Epithelial cell of esophagus (primary cell): ENCODE measurements around the gene FXYD6.

Source experiments
- DNase-seq: peaks from one replicate; pipeline ENCODE4 v3.0.0; 2010; ENCODE audit warnings: low read depth
- H3K4me3 ChIP-seq: 2 replicates; pipeline ENCODE4 v1.5.1; 2011; ENCODE audit warnings: mild to moderate bottlenecking, low read length, control low read depth
- TF ChIP-seq, protein P1 (sequence below): IDR thresholded peaks from 2 replicates; pipeline ENCODE4 v1.5.1; 2011; ENCODE audit warnings: low read depth, mild to moderate bottlenecking, low read length, control low read depth, inconsistent platforms; ENCODE audit not compliant: insufficient read depth; ENCODE audit errors: missing control alignments

FXYD6 gene

GRCh38 chr11:117851106-117851505 is 25.4 kb downstream of the FXYD6 start:
- H3K4me3 ChIP-seq: no peak overlapping the region
- no peak for DNase-seq
- TF ChIP-seq, protein P1, sequence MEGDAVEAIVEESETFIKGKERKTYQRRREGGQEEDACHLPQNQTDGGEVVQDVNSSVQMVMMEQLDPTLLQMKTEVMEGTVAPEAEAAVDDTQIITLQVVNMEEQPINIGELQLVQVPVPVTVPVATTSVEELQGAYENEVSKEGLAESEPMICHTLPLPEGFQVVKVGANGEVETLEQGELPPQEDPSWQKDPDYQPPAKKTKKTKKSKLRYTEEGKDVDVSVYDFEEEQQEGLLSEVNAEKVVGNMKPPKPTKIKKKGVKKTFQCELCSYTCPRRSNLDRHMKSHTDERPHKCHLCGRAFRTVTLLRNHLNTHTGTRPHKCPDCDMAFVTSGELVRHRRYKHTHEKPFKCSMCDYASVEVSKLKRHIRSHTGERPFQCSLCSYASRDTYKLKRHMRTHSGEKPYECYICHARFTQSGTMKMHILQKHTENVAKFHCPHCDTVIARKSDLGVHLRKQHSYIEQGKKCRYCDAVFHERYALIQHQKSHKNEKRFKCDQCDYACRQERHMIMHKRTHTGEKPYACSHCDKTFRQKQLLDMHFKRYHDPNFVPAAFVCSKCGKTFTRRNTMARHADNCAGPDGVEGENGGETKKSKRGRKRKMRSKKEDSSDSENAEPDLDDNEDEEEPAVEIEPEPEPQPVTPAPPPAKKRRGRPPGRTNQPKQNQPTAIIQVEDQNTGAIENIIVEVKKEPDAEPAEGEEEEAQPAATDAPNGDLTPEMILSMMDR: no peak

DNA sequence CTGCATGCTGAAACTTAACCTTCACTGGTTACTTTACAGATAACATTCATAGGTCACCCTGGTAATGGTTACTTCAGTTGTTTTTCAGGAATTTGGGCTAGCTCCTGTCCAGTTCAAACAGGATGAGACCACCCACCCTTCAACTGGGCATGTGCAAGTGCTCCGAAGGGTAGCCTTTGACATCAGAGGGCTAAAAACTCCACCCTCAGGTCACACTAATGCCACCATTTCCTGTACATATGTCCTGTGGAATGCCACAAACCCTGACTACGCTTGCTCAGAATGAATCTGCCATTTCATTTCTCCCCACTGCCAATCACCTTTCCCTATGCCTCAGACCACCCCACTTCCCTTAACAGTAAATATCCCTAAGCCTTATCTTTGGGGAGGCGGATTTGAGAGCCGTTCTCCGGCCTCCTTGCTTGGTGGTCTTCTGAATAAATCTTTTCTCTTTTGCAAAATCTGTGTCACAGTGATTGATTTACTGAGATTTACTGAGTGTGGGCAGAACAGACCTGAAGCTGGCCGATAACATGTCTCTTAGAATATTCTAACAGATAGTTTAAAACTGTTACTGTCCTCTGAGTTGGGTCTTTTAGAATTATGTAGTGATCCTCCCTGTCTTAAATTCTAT is 26.6 kb downstream of the FXYD6 start:
- no peak for DNase-seq
- no peak overlapping the region for H3K4me3 ChIP-seq
- TF ChIP-seq, protein P1: no peak

DNA sequence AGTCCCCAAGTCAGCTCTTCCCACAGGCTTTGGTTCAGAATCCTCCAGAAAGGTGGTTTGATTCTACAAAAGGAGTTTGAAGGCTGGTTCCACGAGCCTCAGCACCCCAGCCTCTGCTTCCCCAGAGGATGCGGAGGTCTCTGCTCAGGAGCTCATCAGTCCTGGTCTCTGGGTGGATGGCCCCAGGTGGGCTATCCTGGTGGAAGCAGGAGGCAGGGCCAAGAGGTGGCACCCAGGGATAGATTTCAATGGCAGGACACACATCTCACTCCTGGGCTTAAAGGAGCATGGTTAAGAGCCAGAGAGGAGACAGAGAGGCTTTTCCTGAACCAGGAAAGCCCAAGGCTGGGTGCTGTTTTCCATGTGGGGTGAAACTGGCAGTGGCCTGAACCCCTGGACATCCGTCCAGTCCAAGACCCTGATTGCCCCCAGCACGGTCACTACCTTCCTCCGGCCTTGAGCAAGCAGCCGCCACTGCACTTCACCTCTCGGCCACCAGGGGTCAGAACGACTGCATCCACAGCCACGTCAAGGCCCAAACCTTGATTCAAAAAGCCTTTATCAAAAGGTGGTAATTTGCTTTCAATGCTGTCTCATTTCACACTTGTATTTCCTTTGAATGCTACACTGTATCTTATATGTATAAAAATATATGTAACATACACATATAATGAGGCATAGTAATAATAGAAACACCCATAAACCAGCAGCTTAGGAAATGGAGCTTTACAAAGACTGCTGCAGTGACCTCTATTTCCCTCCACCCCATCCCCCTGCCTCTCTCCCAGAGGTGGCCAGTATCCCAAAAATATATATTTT is 32.6 kb downstream of the FXYD6 start:
- no peak overlapping the region for H3K4me3 ChIP-seq
- TF ChIP-seq, protein P1: peak; percentile 100
- DNase-seq: peak; percentile 73

DNA sequence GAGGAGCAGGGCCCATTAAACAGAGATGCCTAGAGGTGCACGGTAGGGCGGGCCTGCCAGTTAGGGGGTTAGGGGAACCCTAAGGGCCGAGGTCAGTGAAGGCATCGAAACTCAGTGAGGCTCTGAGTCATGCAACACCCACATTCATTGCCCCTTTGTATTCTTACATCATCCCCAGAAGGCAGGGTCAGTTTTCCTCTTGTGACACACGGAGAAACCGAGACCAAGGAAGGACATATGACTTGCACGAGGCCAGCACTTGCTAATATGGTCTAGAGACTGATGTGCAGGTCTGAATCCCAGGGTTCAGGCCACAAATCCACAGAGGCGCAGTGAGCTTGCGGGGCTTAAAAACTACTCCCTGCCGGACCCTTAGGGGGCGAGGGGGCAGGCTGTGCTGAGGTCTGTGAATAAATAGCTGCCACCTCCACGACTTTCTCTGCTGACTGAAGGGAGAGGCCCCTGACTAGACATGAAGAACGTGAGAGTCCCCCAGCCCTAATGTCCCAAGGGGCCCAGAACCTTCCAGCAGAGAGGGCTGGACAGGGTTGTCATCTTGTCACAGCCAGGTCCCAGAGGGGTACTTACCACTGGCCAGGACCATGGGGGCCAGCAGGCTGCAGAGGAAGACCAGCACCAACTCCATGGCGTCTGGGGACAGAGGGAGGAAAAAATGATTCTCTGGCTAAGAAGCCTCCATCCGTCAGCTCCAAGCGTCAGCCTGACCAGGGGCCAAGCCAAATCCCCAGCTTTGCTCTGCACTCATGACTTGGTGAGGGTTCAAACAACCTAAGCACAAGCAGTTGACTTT is 34.1 kb downstream of the FXYD6 start:
- peak; percentile 11 for DNase-seq
- no peak overlapping the region for H3K4me3 ChIP-seq
- TF ChIP-seq, protein P1: no peak

DNA sequence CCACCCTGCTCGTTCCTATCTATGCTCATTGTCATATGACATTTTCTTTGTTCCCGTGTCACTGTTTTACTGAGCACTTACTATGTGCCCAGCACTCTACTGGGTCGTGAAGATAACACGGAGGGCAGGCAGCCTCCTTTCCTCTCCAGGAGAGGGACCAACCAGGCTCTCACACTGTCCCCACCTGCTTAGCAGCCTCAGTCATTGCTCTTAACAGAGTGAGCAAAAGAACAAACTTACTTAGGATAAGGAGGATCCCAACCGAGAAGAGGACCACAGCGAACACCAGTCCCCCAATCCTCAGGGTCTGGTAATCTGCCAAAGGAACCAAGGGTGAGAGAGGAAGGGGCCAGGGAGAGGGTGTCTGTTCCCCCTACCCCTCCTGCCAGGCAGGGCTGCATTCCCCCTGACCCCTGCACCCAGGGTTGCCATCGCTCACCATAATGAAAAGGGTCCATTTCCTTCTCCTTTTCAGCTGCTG is 34.9 kb downstream of the FXYD6 start:
- TF ChIP-seq, protein P1: no peak
- H3K4me3 ChIP-seq: no peak overlapping the region
- DNase-seq: no peak

DNA sequence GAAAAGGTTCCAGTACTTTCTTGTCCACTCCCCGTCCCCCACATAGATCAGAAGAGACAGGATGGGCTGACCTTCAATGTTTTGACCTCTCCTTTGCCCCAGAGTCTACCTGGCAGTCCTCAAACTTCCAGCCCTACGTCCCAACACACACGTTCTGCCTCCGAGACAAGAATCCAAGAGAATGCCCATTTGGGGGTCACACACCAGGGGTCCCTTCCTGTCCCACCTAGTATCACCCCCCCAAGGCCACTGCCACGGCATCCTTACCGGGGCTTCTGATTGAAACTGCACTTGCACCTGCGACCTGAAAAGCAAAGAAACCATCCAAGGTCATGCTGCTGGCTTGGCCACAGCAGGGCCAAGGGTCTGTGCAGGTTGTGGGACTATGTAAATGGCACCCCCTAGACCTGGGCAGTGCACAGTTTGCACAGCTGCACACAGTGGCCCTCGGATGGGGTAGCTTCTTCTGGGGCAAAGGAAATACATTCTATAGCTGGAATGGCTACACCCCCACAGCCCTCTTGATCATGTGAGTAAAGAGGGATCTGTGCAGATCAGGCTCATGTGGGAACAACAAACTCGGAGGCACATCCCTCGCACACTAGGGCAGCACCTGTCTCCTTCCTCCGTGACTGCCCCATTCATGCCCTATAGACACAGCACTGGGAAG is 35.4 kb downstream of the FXYD6 start:
- DNase-seq: no peak
- TF ChIP-seq, protein P1: no peak
- H3K4me3 ChIP-seq: no peak overlapping the region
